ENCODE results near the gene NETO1. TPM values are rescaled to one million over a fixed set of nuclear protein-coding genes. Genes with fewer than 3 reads are reported as not detected.

Gene NETO1
- total RNA-seq, 1 experiment from 2014 or later: 5.9 TPM

GRCh38 chr18:72826736-72827135, 41.1 kb downstream of the NETO1 start:
- Histone ChIP-seq H2AK5ac (ENCODE audit: insufficient read length, low read length) (no peak overlapping the region), H3K4ac (ENCODE audit: low read depth, low read length) (no peak overlapping the region), H2BK15ac (ENCODE audit: low read depth, low read length) (no peak overlapping the region), H3T11ph (ENCODE audit: low read length) (no peak overlapping the region), H3K9ac (ENCODE audit: extremely low read depth, insufficient read length, low read length) (no peak overlapping the region), H4K5ac (ENCODE audit: insufficient read length, low read depth, low read length) (no peak overlapping the region), H3K14ac (ENCODE audit: insufficient read depth, low read length) (no peak overlapping the region), H2BK5ac (ENCODE audit: insufficient read length, low read length) (no peak overlapping the region), H2BK120ac (ENCODE audit: low read depth, low read length, poor library complexity, severe bottlenecking) (no peak overlapping the region), H3K56ac (ENCODE audit: insufficient read length, low read depth, low read length) (no peak overlapping the region), H3K9me3 (ENCODE audit: control insufficient read depth, low read depth, low read length) (no peaks in the 10 kb centered on the region), H3K27me3 (ENCODE audit: insufficient read depth, low read length) (no peaks in the 10 kb centered on the region), H3K23me2 (ENCODE audit: insufficient read length, low read depth, low read length, poor library complexity, severe bottlenecking) (no peaks in the 10 kb centered on the region), H4K8ac (replicated peaks; ENCODE audit: insufficient read length, low read depth, low read length) (no peak overlapping the region), H4K91ac (ENCODE audit: insufficient read length, low read depth, low read length) (no peak overlapping the region), H3K4me2 (ENCODE audit: insufficient read depth, insufficient read length, low read length) (no peak overlapping the region), H2BK20ac (ENCODE audit: low read depth, low read length, poor library complexity, severe bottlenecking) (no peak overlapping the region), H3K4me1 (ENCODE audit: insufficient read depth, low read length) (no peaks in the 10 kb centered on the region), H3K79me1 (ENCODE audit: insufficient read depth, low read depth, low read length, poor library complexity, severe bottlenecking) (no peaks in the 10 kb centered on the region), H3K79me2 (ENCODE audit: insufficient read depth, low read length) (no peaks in the 10 kb centered on the region), H3K27ac (ENCODE audit: insufficient read length, low read depth, low read length) (no peak overlapping the region), H4K20me1 (ENCODE audit: control insufficient read depth, insufficient read depth, insufficient read length) (no peaks in the 10 kb centered on the region), H3K18ac (ENCODE audit: insufficient read length, low read depth, low read length) (no peak overlapping the region), H2BK12ac (ENCODE audit: insufficient read length, low read depth, low read length) (no peak overlapping the region), H2AFZ (ENCODE audit: low read length) (no peak overlapping the region), H3K23ac (ENCODE audit: insufficient read length, low read depth, low read length) (no peak overlapping the region)
- TF ChIP-seq, protein P1, sequence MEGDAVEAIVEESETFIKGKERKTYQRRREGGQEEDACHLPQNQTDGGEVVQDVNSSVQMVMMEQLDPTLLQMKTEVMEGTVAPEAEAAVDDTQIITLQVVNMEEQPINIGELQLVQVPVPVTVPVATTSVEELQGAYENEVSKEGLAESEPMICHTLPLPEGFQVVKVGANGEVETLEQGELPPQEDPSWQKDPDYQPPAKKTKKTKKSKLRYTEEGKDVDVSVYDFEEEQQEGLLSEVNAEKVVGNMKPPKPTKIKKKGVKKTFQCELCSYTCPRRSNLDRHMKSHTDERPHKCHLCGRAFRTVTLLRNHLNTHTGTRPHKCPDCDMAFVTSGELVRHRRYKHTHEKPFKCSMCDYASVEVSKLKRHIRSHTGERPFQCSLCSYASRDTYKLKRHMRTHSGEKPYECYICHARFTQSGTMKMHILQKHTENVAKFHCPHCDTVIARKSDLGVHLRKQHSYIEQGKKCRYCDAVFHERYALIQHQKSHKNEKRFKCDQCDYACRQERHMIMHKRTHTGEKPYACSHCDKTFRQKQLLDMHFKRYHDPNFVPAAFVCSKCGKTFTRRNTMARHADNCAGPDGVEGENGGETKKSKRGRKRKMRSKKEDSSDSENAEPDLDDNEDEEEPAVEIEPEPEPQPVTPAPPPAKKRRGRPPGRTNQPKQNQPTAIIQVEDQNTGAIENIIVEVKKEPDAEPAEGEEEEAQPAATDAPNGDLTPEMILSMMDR (conservative IDR thresholded peaks at IDR 0.05): peak; percentile 40
- no peak overlapping the region for H3K27ac Mint-ChIP-seq
- no peaks in the 10 kb centered on the region for H3K36me3 Mint-ChIP-seq (ENCODE audit: insufficient read depth in 1 of 3, low read depth in 3 of 3)
- H3K4me3 Mint-ChIP-seq: no peak overlapping the region
- H3K9me3 Mint-ChIP-seq: no peaks in the 10 kb centered on the region
- H3K4me1 Mint-ChIP-seq: no peaks in the 10 kb centered on the region; a peak in 1 of 4 replicates
- no peaks in the 10 kb centered on the region for H3K27me3 Mint-ChIP-seq (ENCODE audit: low read depth)
- WGBS (ENCODE audit: extremely low coverage, insufficient read length, low lambda C conversion rate): no CpG with 5 or more reads among the region's 9 CpGs
- DNase-seq: peak; percentile 47
